Suprapubic skin (tissue), 3 donors: ENCODE results near the gene TXNDC2.

Experiments used
- POLR2AphosphoS5 ChIP-seq, 3 donors: sonication (generic); formaldehyde crosslinking; IDR thresholded peaks; one replicate each; pipeline ENCODE4 v1.6.1; 2017; ENCODE audit warnings: antibody characterized with exemption in 3 of 3
- TF ChIP-seq, protein P1 (sequence below), 2 donors: fragments of 200-600 bp in 1 of 2; fragments of 450-650 bp in 1 of 2; sonication (generic) in 1 of 2; IDR thresholded peaks; one replicate each; pipeline ENCODE4 v1.5.1; 2016 to 2019; ENCODE audit warnings: antibody characterized with exemption in 2 of 2, mild to moderate bottlenecking in 1 of 2, moderate library complexity in 1 of 2

DNA sequence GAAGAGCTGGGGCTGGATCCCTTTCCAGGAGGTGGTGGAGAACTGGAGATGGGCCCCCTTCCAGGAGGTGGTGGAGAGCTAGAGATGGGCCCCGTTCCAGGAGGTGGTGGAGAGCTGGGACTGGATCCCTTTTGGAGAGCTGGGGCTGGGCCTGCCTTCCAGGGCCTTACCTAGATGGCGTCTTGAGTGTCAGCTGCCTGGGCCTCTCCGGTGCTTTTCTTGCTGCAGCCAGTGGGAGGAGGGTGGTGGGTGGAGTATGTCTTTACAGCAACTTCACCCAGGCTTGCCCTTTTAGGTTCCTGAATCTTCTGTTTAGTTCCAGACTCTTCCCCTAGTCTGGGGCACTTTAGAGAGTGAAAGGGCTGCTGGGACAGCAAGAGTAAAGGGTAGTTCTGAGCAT is 19.1 kb upstream of the TXNDC2 start:
- TF ChIP-seq, protein P1, sequence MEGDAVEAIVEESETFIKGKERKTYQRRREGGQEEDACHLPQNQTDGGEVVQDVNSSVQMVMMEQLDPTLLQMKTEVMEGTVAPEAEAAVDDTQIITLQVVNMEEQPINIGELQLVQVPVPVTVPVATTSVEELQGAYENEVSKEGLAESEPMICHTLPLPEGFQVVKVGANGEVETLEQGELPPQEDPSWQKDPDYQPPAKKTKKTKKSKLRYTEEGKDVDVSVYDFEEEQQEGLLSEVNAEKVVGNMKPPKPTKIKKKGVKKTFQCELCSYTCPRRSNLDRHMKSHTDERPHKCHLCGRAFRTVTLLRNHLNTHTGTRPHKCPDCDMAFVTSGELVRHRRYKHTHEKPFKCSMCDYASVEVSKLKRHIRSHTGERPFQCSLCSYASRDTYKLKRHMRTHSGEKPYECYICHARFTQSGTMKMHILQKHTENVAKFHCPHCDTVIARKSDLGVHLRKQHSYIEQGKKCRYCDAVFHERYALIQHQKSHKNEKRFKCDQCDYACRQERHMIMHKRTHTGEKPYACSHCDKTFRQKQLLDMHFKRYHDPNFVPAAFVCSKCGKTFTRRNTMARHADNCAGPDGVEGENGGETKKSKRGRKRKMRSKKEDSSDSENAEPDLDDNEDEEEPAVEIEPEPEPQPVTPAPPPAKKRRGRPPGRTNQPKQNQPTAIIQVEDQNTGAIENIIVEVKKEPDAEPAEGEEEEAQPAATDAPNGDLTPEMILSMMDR (IDR thresholded peaks at IDR 0.05): no peak
- TF ChIP-seq POLR2AphosphoS5 (IDR thresholded peaks at IDR 0.05): no peak
